ENCODE data around the gene MISP3.
A peak's percentile ranks its signal among the peaks of the same experiment; 100 is the strongest.

MISP3 gene

DNA sequence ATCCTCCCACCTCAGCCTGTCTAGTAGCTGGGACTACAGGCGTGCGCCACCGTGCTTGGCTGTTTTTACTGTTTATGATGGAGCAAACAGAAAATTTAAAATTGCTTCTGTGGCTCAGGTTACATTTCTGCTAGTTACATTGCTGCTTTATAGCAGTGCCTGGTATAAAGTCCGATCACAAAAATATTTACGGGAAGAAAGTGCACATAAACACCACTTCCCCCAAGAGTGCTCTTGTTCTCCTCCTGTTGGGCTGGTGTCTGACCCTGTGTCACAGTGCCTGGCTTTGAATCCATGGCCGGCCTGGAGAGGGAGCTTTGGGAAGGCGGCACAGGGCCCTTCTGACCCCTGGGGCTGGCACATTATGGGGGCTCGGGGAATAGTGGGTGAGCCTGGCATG, 33.1 kb downstream of the MISP3 start:
- in situ Hi-C loops (cut with HindIII; ENCODE audit: low pct_unique_long_range_greater_than_20kb, low sequenced_read_pairs): no loop called here
- no peak for TF ChIP-seq JUND (IDR thresholded peaks at IDR 0.05; ENCODE audit: low read depth)
- DNase-seq (ENCODE audit: low read depth in 1 of 2, low spot score in 1 of 2): no peak

DNA sequence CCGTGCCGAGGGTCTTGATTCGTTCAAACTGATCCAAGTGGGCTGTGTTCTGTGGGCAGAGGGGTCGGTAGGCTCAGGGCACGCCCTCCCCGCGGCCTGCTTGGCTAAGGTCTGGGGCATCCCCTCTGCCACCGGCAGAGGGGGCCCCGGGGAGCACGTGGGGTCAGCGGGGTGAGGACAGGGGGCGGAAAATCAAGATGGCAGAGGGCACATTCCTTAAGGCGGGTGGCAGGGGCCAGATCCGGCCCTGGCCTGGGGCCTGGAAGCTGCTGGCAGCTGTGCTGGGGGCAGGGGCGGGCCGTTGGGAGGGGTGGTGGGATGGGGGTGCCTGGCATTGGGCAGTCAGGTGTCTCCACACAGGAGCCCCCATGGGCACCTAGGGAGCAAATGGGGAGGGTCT, 34.3 kb downstream of the MISP3 start:
- in situ Hi-C loops (cut with HindIII; ENCODE audit: low pct_unique_long_range_greater_than_20kb, low sequenced_read_pairs): no loop called here

DNA sequence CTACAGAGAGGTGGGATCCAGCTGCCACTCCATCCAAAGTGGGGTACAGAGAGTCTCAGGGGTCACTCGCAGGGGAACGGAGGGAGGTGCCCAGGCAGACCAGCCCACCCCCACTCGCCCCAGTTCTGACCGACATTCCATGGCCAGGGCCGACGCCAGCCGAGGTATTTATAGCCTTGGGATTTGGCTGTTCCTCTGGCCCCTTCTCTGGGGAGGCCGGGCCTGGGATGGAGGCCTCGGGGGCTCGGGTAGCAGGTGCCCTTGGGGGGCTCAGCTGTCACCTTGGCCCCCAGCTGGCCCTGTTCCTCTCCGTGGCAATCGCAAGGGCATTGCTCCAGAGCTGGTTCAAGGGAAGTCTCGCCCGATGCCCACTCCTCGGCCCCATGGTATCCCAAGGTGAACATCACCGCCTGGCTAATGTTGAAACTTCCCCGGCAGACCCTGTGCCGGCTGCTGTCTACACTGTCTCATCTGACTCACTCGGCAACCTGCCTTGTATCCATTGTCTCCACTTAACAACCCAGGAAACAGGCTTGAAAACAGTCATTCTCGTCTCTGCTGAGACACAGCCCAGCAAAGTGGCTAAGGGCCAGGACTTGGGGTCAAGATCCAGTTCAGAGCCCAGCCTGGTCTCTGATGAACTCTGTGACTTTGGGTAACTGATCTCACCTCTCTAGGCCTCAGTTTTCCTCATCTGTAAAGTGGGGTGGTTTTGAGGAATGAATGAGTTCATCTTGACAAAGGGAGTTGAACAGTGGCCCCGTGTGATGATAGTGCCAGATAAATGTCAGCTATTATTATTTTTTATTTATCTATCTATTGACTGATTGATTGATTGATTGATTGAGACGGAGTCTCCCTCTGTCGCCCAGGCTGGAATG, 35.2 kb downstream of the MISP3 start:
- in situ Hi-C loops (cut with HindIII; ENCODE audit: low pct_unique_long_range_greater_than_20kb, low sequenced_read_pairs): no loop called here
- TF ChIP-seq JUND (IDR thresholded peaks at IDR 0.05; ENCODE audit: low read depth): no peak
- no peak for DNase-seq (ENCODE audit: low read depth in 1 of 2, low spot score in 1 of 2)

More for the DNA sequence above, 34.3 kb downstream of the MISP3 start:
- no peak for DNase-seq (ENCODE audit: low read depth in 1 of 2, low spot score in 1 of 2)
- TF ChIP-seq JUND (IDR thresholded peaks at IDR 0.05; ENCODE audit: low read depth): no peak

- in situ Hi-C loops (cut with HindIII; ENCODE audit: low pct_unique_long_range_greater_than_20kb, low sequenced_read_pairs): no loop called here
- no peak for TF ChIP-seq JUND (IDR thresholded peaks at IDR 0.05; ENCODE audit: low read depth)
- DNase-seq (ENCODE audit: low read depth in 1 of 2, low spot score in 1 of 2): no peak
Measured at GRCh38 chr19:14110650-14111049, 38.1 kb downstream of the MISP3 start.

- TF ChIP-seq JUND (IDR thresholded peaks at IDR 0.05; ENCODE audit: low read depth): no peak
- in situ Hi-C loops (cut with HindIII; ENCODE audit: low pct_unique_long_range_greater_than_20kb, low sequenced_read_pairs): no loop called here
- no peak for DNase-seq (ENCODE audit: low read depth in 1 of 2, low spot score in 1 of 2)
Measured at GRCh38 chr19:14111486-14111885, 38.9 kb downstream of the MISP3 start.

DNA sequence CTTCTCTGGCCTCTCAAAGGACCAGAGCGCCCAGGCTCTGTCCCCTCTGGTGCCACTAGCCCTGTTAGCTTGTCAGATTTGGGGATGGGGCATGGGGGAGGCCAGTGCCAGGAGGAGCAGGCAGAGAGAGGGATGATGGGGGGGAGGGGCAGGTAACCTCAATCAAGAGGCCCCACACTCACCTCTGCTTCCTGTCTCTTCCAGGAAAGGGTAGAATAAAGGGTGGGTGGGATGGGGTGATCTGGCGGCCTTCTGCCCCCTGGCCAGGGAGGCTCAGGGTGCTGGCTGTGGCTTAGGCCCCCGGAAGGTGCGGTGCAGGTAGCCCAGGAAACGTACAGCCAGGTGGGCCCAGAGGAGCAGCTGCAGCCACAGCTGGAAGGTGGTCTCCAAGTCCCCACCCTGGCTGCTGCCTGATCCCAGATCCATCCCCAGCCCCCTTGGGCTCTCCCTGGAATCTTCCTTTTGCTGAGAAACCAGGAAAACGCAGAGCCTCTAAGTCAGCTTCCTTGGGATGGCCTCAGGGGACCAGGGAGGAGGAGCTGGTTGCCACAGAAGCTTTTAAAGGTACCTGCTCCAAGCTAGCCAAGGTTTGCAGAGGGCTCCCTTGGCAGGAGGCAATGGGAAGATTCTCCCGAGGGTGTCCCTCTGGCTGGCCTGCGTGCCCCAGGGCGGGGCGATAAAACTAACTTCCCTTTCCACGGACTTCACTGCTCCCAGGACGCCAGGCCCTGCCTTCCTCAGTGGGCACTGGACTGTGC, 39.6 kb downstream of the MISP3 start:
- in situ Hi-C loops (cut with HindIII; ENCODE audit: low pct_unique_long_range_greater_than_20kb, low sequenced_read_pairs): no loop called here
- peak in 1 of 2 experiments; percentile 55 for DNase-seq (ENCODE audit: low read depth in 1 of 2, low spot score in 1 of 2)
- TF ChIP-seq JUND (IDR thresholded peaks at IDR 0.05; ENCODE audit: low read depth): no peak

DNA sequence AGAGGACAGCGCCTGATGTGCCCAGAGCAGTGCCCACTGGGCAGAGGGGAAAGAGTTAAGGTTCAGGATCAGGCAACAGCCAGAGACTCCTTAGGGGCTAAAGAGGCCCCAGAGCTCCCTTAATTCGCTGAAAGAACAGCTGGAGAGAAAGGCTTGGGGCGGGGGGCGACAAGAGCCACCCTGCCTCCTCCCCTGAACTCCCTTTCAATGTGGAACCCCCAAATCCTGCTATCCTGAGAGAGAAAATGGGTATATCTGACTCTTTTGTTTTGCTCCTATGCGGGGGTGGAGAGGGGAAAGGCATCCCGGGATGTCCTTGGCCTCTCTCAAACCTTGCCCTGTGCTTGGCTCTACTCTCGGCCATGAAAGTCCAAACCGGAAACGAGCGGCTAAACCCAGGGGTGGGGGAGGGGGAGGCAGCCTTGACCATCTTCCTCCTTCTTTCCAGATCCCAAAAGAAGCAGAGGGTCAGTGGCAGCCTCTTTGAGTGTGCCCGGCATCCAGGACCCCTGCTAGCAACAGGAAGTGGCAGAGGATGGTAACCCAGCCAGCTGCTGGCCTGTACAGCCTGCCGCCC, 40.3 kb downstream of the MISP3 start:
- no peak for DNase-seq (ENCODE audit: low read depth in 1 of 2, low spot score in 1 of 2)
- no peak for TF ChIP-seq JUND (IDR thresholded peaks at IDR 0.05; ENCODE audit: low read depth)
- in situ Hi-C loops (cut with HindIII; ENCODE audit: low pct_unique_long_range_greater_than_20kb, low sequenced_read_pairs): no loop called here

DNA sequence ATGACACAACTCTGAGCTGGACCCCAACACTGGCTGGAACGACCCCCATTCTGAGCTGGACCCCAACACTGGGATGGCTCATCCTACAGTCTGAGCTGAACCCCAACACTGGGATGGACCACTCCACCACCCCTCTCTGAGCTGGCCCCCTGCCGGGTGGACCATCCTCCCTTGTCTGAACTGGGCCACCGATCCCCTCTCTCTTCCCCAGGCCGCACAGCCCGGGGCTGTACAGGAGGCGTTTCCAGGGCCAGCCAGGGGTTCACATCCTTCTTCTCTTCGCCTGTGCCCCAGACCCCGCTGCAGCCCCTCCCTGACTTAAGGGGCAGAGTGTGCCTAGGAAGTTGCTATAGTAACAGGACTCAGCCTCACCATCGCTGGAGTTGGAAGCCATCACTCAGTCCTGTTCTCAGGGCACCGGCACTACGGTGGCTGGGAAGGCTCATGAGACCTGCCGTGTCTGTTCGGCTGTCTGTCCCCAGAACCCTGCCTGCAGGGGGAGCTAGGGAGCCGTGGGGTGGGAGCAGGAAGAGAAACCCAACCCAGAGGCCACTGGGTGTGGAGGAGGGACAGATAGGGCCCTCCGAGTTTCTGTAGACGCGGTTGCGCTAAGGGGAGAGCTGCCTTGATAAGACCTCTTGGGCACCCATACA, 41.3 kb downstream of the MISP3 start:
- in situ Hi-C loops (cut with HindIII; ENCODE audit: low pct_unique_long_range_greater_than_20kb, low sequenced_read_pairs): no loop called here
- no peak for TF ChIP-seq JUND (IDR thresholded peaks at IDR 0.05; ENCODE audit: low read depth)
- peak in 1 of 2 experiments; percentile 52 for DNase-seq (ENCODE audit: low read depth in 1 of 2, low spot score in 1 of 2)

GRCh38 chr19:14114439-14114838, 41.9 kb downstream of the MISP3 start:
- DNase-seq (ENCODE audit: low read depth in 1 of 2, low spot score in 1 of 2): no peak
- in situ Hi-C loops (cut with HindIII; ENCODE audit: low pct_unique_long_range_greater_than_20kb, low sequenced_read_pairs): no loop called here
- TF ChIP-seq JUND (IDR thresholded peaks at IDR 0.05; ENCODE audit: low read depth): no peak

GRCh38 chr19:14114854-14115253, 42.3 kb downstream of the MISP3 start:
- in situ Hi-C loops (cut with HindIII; ENCODE audit: low pct_unique_long_range_greater_than_20kb, low sequenced_read_pairs): no loop called here
- no peak for TF ChIP-seq JUND (IDR thresholded peaks at IDR 0.05; ENCODE audit: low read depth)
- DNase-seq (ENCODE audit: low read depth in 1 of 2, low spot score in 1 of 2): peak in 1 of 2 experiments; percentile 47

GRCh38 chr19:14115756-14116155, 43.2 kb downstream of the MISP3 start:
- TF ChIP-seq JUND (IDR thresholded peaks at IDR 0.05; ENCODE audit: low read depth): no peak
- in situ Hi-C loops (cut with HindIII; ENCODE audit: low pct_unique_long_range_greater_than_20kb, low sequenced_read_pairs): no loop called here
- DNase-seq (ENCODE audit: low read depth in 1 of 2, low spot score in 1 of 2): no peak

DNA sequence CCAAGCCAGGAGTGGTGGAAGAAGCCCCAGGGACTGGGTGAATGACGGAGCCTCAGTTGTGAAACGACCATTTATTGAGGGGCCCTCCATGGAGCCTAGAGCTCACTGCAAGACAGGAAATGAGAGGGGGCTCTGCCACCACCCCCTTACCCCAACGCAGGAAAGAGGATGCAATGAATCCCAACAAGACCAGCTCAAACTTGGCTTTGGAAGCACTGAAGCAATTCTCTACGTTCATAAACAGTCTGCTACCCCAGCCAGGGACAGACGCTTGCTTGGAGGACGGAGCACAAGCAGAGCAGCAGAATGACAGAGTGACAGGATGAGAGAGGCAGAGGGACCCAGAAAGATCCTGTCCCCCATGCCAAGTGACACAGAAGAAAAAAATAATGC, 43.9 kb downstream of the MISP3 start:
- no peak for DNase-seq (ENCODE audit: low read depth in 1 of 2, low spot score in 1 of 2)
- in situ Hi-C loops (cut with HindIII; ENCODE audit: low pct_unique_long_range_greater_than_20kb, low sequenced_read_pairs): no loop called here
- TF ChIP-seq JUND (IDR thresholded peaks at IDR 0.05; ENCODE audit: low read depth): no peak
